ENCODE data around the gene SERGEF.

DNA sequence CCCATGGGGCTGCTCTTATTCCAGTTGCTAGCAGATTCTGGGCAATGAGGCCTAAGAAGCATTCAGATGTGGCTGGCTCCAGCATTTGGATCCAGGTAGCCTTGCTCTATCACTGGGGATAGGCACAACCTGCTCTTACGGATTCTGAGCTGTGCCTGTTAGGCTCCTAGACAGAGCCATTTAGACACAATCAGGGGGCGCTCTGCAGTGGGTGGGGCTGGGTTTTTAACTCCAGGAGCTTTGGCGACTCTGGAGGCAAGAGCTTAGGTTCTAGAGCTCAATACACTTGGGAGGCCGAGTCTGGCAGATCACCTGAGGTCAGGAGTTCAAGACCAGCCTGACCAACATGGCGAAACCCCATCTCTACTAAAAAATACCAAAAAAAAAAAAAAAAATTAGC, 246.3 kb downstream of the SERGEF start:
- no peak for TF ChIP-seq POLR2AphosphoS5 (IDR thresholded peaks at IDR 0.05; ENCODE audit: low read length)
- no peak for TF ChIP-seq ZNF384 (IDR thresholded peaks at IDR 0.05; ENCODE audit: borderline replicate concordance, low read depth, low read length)
- no peak for TF ChIP-seq JUND (IDR thresholded peaks at IDR 0.05; ENCODE audit: low read depth, low read length)
- no peak for TF ChIP-seq POLR2A (IDR thresholded peaks at IDR 0.05; ENCODE audit: low read depth, low read length)
- no peak for TF ChIP-seq NFIC (IDR thresholded peaks at IDR 0.05; ENCODE audit: low read depth, low read length)
- no peak for TF ChIP-seq EZH2 (IDR thresholded peaks at IDR 0.05; ENCODE audit: borderline replicate concordance, control insufficient read depth, low read depth, low read length)
- TF ChIP-seq, protein P1, sequence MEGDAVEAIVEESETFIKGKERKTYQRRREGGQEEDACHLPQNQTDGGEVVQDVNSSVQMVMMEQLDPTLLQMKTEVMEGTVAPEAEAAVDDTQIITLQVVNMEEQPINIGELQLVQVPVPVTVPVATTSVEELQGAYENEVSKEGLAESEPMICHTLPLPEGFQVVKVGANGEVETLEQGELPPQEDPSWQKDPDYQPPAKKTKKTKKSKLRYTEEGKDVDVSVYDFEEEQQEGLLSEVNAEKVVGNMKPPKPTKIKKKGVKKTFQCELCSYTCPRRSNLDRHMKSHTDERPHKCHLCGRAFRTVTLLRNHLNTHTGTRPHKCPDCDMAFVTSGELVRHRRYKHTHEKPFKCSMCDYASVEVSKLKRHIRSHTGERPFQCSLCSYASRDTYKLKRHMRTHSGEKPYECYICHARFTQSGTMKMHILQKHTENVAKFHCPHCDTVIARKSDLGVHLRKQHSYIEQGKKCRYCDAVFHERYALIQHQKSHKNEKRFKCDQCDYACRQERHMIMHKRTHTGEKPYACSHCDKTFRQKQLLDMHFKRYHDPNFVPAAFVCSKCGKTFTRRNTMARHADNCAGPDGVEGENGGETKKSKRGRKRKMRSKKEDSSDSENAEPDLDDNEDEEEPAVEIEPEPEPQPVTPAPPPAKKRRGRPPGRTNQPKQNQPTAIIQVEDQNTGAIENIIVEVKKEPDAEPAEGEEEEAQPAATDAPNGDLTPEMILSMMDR (IDR thresholded peaks at IDR 0.05 in 2 of 3, conservative IDR thresholded peaks at IDR 0.05 in 1 of 3; ENCODE audit: control insufficient read depth in 2 of 3, extremely low read depth in 1 of 3, insufficient read depth in 1 of 3, low read depth in 3 of 3, low read length in 3 of 3), result no peak
- TF ChIP-seq, protein P2, sequence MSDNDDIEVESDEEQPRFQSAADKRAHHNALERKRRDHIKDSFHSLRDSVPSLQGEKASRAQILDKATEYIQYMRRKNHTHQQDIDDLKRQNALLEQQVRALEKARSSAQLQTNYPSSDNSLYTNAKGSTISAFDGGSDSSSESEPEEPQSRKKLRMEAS (IDR thresholded peaks at IDR 0.05; ENCODE audit: low read depth, low read length), result no peak
- no peak for TF ChIP-seq ZNF622 (IDR thresholded peaks at IDR 0.05)
- no peak for TF ChIP-seq RAD21 (IDR thresholded peaks at IDR 0.05; ENCODE audit: insufficient read depth, low read depth, low read length)
- TF ChIP-seq ZNF274 (IDR thresholded peaks at IDR 0.05; ENCODE audit: insufficient read depth, insufficient read length), result no peak
- no peak for TF ChIP-seq NFXL1 (IDR thresholded peaks at IDR 0.05; ENCODE audit: borderline replicate concordance)
- TF ChIP-seq, protein P3, sequence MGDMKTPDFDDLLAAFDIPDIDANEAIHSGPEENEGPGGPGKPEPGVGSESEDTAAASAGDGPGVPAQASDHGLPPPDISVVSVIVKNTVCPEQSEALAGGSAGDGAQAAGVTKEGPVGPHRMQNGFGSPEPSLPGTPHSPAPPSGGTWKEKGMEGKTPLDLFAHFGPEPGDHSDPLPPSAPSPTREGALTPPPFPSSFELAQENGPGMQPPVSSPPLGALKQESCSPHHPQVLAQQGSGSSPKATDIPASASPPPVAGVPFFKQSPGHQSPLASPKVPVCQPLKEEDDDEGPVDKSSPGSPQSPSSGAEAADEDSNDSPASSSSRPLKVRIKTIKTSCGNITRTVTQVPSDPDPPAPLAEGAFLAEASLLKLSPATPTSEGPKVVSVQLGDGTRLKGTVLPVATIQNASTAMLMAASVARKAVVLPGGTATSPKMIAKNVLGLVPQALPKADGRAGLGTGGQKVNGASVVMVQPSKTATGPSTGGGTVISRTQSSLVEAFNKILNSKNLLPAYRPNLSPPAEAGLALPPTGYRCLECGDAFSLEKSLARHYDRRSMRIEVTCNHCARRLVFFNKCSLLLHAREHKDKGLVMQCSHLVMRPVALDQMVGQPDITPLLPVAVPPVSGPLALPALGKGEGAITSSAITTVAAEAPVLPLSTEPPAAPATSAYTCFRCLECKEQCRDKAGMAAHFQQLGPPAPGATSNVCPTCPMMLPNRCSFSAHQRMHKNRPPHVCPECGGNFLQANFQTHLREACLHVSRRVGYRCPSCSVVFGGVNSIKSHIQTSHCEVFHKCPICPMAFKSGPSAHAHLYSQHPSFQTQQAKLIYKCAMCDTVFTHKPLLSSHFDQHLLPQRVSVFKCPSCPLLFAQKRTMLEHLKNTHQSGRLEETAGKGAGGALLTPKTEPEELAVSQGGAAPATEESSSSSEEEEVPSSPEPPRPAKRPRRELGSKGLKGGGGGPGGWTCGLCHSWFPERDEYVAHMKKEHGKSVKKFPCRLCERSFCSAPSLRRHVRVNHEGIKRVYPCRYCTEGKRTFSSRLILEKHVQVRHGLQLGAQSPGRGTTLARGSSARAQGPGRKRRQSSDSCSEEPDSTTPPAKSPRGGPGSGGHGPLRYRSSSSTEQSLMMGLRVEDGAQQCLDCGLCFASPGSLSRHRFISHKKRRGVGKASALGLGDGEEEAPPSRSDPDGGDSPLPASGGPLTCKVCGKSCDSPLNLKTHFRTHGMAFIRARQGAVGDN (IDR thresholded peaks at IDR 0.05), result no peak
- no peak for TF ChIP-seq EP300 (IDR thresholded peaks at IDR 0.05; ENCODE audit: borderline replicate concordance in 1 of 2, control insufficient read depth in 1 of 2, low read depth in 2 of 2, low read length in 2 of 2)
